ENCODE measurements around the gene TTI1. TPM values are rescaled to one million over a fixed set of nuclear protein-coding genes. Genes with fewer than 3 reads are reported as not detected.

TTI1 gene
- total RNA-seq, 4 donors from 2014 or later: 14.8 to 25.4 (median 20.3) TPM

DNA sequence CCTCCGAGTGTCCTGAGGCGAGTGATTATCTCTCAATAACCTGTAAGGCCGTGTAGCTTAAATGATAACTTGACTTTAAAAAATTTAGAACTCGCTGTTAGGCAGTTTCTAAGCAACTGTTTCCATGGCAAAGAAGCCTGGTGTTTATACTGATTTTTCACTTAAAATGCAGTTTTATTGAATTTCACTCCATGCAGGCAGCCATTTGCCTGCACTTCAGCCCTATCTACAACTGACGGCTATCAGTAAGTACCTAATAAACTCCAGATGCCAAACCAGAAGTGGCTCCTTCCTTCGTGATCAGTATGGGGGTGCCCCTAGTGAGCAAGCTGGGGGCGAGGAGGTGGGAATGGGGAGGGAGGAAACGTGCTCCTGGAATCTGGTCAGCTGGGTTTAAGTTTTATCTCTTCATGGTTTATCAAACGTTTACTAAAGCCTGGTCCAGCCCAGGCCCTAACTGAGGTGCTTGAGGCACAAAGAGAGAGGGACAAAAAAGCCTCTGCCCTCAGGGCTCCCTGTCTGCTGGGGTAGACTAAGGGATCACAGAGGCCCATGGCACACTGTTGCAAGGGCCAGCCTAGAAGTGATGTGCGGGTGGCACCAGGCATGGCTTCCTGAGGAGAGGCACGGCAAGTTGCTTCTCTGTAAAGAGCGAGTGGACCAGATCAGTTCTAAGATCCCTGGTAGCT lies 45.5 kb downstream of the TTI1 start:
- ATAC-seq (no peak), DNase-seq (no peak)
- Histone ChIP-seq H3K4me1 (peaks cover 88 to 89% of the 10 kb centered on the region in 2 donors), H3K4me3 (no peak overlapping the region), H3K27me3 (no peaks in the 10 kb centered on the region), H3K36me3 (no peaks in the 10 kb centered on the region), H3K9me3 (no peaks in the 10 kb centered on the region), H3K27ac (peak overlapping the region; percentile 84 to 93 (median 90))
- intact Hi-C loops (cut with DNase I; ENCODE audit: low total_unique reads) (loop anchor here (2.0 to 5.0 kb wide), 4 partner anchors 45 to 460 kb away; partner anchors contain the start of genes BLCAP, RPRD1B and TTI1), in situ Hi-C loops (cut with MboI; ENCODE audit: low sequenced_read_pairs in 4 of 4) (loop anchor here in 3 of 4 donors (25.0 kb wide), 3 partner anchors 200 to 800 kb away; partner anchors contain the start of genes MROH8 (in 1 of the 3) and RPN2 (in 1 of the 3))
- TF ChIP-seq, protein P1, sequence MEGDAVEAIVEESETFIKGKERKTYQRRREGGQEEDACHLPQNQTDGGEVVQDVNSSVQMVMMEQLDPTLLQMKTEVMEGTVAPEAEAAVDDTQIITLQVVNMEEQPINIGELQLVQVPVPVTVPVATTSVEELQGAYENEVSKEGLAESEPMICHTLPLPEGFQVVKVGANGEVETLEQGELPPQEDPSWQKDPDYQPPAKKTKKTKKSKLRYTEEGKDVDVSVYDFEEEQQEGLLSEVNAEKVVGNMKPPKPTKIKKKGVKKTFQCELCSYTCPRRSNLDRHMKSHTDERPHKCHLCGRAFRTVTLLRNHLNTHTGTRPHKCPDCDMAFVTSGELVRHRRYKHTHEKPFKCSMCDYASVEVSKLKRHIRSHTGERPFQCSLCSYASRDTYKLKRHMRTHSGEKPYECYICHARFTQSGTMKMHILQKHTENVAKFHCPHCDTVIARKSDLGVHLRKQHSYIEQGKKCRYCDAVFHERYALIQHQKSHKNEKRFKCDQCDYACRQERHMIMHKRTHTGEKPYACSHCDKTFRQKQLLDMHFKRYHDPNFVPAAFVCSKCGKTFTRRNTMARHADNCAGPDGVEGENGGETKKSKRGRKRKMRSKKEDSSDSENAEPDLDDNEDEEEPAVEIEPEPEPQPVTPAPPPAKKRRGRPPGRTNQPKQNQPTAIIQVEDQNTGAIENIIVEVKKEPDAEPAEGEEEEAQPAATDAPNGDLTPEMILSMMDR (IDR thresholded peaks at IDR 0.05 in 4 of 5, conservative IDR thresholded peaks at IDR 0.05 in 1 of 5): no peak
- no peak for TF ChIP-seq POLR2A (IDR thresholded peaks at IDR 0.05)

DNA sequence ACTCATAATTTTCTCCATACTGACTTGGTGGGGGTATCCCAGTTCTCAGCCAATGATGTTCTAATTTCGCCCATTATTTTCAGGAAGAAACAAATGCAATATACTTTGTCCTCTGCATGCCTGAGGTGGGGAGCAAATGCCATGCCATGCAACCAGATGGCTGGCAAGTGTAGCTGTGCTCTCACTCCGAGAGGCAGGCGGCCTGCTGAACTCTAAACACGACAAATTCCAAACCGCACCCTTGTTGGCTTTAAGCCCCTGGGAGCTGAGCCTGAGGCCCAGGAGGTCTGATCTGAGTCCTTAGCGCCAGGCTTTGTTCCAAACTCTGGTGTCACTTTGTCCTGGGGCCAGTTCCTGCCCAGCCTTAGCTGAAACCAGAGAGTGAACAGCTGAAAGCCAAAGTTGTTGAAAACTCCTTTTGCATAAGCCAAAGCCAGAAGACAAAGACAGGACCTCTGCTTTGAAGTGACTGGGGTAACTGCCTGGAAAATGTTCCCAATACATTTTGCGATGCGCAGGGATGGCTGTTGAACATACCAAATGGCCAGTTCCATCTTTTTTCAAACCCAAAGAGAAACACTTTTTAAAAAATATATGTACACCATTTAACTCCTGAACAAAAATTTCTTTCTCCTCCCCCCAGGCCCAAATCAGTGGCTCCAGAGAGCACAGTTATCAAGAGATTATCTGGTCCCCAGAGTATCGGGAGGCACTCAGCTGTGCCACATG lies 46.2 kb downstream of the TTI1 start:
- in situ Hi-C loops (cut with MboI; ENCODE audit: low sequenced_read_pairs in 4 of 4) (loop anchor here in 3 of 4 donors (25.0 kb wide), 3 partner anchors 200 to 800 kb away; partner anchors contain the start of genes MROH8 (in 1 of the 3) and RPN2 (in 1 of the 3)), intact Hi-C loops (cut with DNase I; ENCODE audit: low total_unique reads) (loop anchor here (5.0 kb wide), 2 partner anchors 175 to 460 kb away; partner anchors contain the start of gene BLCAP)
- peak in 1 of 2 donors; percentile 31 for TF ChIP-seq POLR2A (IDR thresholded peaks at IDR 0.05)
- TF ChIP-seq, protein P1 (IDR thresholded peaks at IDR 0.05 in 4 of 5, conservative IDR thresholded peaks at IDR 0.05 in 1 of 5): no peak
- Histone ChIP-seq H3K36me3 (peaks cover 0 to 3% of the 10 kb centered on the region in 2 donors), H3K9me3 (no peaks in the 10 kb centered on the region), H3K27me3 (no peaks in the 10 kb centered on the region), H3K4me3 (no peak overlapping the region), H3K27ac (peak overlapping the region; percentile 84 to 93 (median 90)), H3K4me1 (peaks cover 81 to 82% of the 10 kb centered on the region in 2 donors)
- DNase-seq (peak; percentile 93 to 98), ATAC-seq (peak; percentile 88 to 90)

DNA sequence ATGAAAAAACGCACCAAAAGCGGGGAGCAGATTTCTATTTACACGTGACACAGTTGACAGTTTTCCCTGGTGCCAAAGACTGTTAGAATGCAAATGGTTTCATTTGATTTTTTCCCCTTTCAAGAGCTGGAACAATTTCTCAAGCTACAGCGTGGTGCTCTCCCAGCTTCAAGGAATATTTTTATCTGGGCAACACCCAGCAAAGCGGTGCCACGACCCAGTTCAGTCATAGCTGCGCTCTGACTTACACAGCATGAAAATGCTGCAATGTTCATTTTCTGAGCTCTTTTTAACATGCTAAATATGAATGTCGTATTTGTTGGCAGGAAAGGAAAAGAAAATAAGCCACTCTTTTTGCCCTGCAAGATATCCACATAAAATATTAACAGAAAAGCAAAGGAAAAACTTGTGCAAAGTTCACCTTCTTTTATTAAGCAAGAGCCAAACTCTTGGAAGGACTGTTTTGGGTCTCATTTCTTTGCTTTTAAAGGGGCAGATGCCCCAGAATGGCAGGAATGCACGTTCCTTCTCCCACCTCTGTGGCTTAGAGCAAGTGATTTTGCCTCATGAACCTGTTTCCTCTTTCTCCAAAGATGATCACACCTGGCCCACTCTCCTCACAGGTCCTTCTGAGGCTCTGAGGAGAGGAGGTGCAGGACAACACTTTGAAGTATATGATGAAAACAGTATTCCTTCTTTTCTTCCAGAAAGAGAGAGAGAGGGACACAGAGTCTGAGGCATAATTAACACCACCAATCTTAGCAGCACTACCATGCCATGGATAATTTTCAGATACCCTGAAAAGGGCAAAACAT lies 47.0 kb downstream of the TTI1 start:
- Histone ChIP-seq H3K36me3 (peaks cover 0 to 10% of the 10 kb centered on the region in 2 donors), H3K4me1 (peaks cover 73 to 74% of the 10 kb centered on the region in 2 donors), H3K9me3 (no peaks in the 10 kb centered on the region), H3K27me3 (no peaks in the 10 kb centered on the region), H3K27ac (peak overlapping the region; percentile 84 to 93 (median 90)), H3K4me3 (no peak overlapping the region)
- intact Hi-C loops (cut with DNase I; ENCODE audit: low total_unique reads): loop anchor here (5.0 kb wide), 2 partner anchors 176 to 459 kb away; partner anchors contain the start of gene BLCAP
- no peak for ATAC-seq
- DNase-seq: no peak
- in situ Hi-C loops (cut with MboI; ENCODE audit: low sequenced_read_pairs in 4 of 4): loop anchor here in 3 of 4 donors (25.0 kb wide), 3 partner anchors 199 to 799 kb away; partner anchors contain the start of genes MROH8 (in 1 of the 3) and RPN2 (in 1 of the 3)
- TF ChIP-seq POLR2A (IDR thresholded peaks at IDR 0.05): no peak
- TF ChIP-seq, protein P1 (IDR thresholded peaks at IDR 0.05 in 4 of 5, conservative IDR thresholded peaks at IDR 0.05 in 1 of 5): no peak
